ENCODE measurements around the gene NCKAP5.

DNA sequence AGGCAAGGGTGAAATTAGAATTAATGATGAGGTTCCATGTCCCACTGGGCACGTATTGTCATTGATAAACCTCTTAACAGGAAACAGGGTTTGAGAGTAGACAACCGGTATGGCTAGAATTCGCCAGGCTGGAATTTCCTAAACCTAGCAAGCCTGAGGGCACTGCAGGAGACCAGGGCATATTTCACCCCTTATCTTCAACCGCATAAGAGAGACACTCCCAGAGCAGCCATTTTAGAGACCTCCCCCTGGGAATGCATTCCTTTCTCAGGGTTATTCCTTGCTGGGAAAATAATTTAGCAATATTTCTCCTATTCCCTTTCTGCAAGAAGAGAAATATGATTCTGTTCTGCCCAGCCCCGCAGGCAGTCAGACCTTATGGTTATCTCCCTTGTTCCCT, 563.6 kb downstream of the NCKAP5 start:
- TF ChIP-seq, protein P1, sequence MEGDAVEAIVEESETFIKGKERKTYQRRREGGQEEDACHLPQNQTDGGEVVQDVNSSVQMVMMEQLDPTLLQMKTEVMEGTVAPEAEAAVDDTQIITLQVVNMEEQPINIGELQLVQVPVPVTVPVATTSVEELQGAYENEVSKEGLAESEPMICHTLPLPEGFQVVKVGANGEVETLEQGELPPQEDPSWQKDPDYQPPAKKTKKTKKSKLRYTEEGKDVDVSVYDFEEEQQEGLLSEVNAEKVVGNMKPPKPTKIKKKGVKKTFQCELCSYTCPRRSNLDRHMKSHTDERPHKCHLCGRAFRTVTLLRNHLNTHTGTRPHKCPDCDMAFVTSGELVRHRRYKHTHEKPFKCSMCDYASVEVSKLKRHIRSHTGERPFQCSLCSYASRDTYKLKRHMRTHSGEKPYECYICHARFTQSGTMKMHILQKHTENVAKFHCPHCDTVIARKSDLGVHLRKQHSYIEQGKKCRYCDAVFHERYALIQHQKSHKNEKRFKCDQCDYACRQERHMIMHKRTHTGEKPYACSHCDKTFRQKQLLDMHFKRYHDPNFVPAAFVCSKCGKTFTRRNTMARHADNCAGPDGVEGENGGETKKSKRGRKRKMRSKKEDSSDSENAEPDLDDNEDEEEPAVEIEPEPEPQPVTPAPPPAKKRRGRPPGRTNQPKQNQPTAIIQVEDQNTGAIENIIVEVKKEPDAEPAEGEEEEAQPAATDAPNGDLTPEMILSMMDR (IDR thresholded peaks at IDR 0.05; ENCODE audit: low read length): no peak
- no peak for TF ChIP-seq EZH2 (IDR thresholded peaks at IDR 0.05; ENCODE audit: borderline replicate concordance, low read length)
